Measurements from ENCODE around the gene MFSD6. TPM values are rescaled to one million over a fixed set of nuclear protein-coding genes. Genes with fewer than 3 reads are reported as not detected.
A peak's percentile ranks its signal among the peaks of the same experiment; 100 is the strongest.

Gene MFSD6
- total and polyA plus RNA-seq, 4 donors: 11.7 to 61.7 (median 37.4) TPM

DNA sequence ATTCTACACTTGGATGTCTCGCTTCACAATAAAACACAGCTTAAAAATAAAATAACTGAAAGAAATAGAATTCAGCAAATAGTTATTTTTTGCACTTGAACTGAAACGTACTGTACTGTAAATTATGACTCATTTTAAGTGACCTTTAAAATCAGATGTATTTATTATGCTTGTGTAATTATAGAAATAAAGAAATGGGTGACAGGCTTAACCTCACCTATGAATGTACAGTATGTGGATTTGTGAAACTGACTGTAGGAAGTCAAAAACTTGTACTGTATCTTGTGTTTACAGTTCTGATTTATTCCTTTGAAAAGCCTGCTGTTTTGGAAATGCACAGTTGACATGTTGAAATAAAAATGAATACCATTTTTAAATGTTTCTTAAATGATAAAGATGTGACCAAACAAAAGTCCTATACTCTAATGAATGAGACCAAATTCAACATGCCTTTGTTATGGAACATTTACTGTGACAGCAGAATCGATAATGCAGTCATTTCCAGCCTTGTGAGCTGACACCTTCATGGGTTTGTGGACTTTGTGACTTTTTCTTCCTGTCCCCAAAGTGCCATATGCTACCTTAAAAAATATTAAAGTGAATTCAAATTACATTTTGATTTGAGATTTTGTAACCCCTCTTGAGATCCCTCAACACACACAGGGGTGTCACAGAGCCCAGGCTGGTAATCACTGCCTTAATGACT is 93.7 kb downstream of the MFSD6 start:
- ATAC-seq (ENCODE audit: insufficient read depth, low FRiP score) (no peak), DNase-seq (no peak)
- Histone ChIP-seq H3K9ac (ENCODE audit: insufficient read depth in 1 of 2, low read length in 2 of 2) (no peak overlapping the region), H3K4me3 (no peak overlapping the region), H3K9me3 (ENCODE audit: control insufficient read depth in 4 of 4, insufficient read depth in 3 of 4, low read length in 3 of 4) (no peaks in the 10 kb centered on the region), H3K4me1 (ENCODE audit: control insufficient read depth in 5 of 5, insufficient read depth in 5 of 5, low read length in 5 of 5) (peaks cover 0 to 5% (median 0%) of the 10 kb centered on the region in 5 donors), H3K27me3 (ENCODE audit: control insufficient read depth in 3 of 3, insufficient read depth in 3 of 3, low read length in 2 of 3) (no peaks in the 10 kb centered on the region), H3K36me3 (ENCODE audit: control insufficient read depth in 4 of 4, insufficient read depth in 4 of 4, low read length in 4 of 4) (peaks cover 7 to 13% (median 10%) of the 10 kb centered on the region in 4 donors), H3K27ac (ENCODE audit: low read depth in 1 of 2, low read length in 1 of 2) (no peak overlapping the region)
- whole genome bisulfite sequencing, 2 donors: 66 to 79% methylated on average over 3 of the region's 3 CpGs
- no peak for TF ChIP-seq CTCF (IDR thresholded peaks at IDR 0.05; ENCODE audit: control extremely low read depth, extremely low read depth)

GRCh38 chr2:190503088-190503487 is 94.9 kb downstream of the MFSD6 start:
- Histone ChIP-seq H3K4me3 (no peak overlapping the region), H3K36me3 (ENCODE audit: control insufficient read depth in 4 of 4, insufficient read depth in 4 of 4, low read length in 4 of 4) (peaks cover 4 to 13% (median 10%) of the 10 kb centered on the region in 4 donors), H3K9me3 (ENCODE audit: control insufficient read depth in 4 of 4, insufficient read depth in 3 of 4, low read length in 3 of 4) (no peaks in the 10 kb centered on the region), H3K9ac (ENCODE audit: insufficient read depth in 1 of 2, low read length in 2 of 2) (no peak overlapping the region), H3K27me3 (ENCODE audit: control insufficient read depth in 3 of 3, insufficient read depth in 3 of 3, low read length in 2 of 3) (no peaks in the 10 kb centered on the region), H3K4me1 (ENCODE audit: control insufficient read depth in 5 of 5, insufficient read depth in 5 of 5, low read length in 5 of 5) (peaks cover 0 to 5% (median 0%) of the 10 kb centered on the region in 5 donors), H3K27ac (ENCODE audit: low read depth in 1 of 2, low read length in 1 of 2) (peak overlapping the region in 1 of 2 donors; percentile 20)
- DNase-seq (no peak), ATAC-seq (ENCODE audit: insufficient read depth, low FRiP score) (no peak)
- 71 to 79% methylated on average over 3 of the region's 3 CpGs for WGBS, 2 donors
- no peak for TF ChIP-seq CTCF (IDR thresholded peaks at IDR 0.05; ENCODE audit: control extremely low read depth, extremely low read depth)

DNA sequence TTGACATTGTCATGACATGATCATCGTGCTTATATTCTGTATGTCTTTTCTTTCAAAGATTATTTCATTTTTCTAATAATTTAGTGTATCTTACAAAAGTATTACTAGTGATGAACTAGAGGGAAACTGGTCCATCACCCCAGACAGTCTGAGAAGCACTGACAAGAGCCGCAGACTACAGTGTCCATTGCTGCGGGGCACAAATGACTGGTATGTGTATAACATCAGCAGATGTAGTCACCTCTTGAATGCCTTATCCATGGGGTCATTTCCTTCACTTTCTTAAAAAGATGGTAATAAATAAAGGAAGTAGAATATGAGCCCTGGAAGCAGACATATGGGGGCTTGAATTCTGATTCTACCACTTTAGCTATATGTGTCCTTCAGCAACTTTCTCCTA is 96.8 kb downstream of the MFSD6 start:
- DNase-seq: no peak
- WGBS, 2 donors: 96 to 98% methylated on average over 3 of the region's 3 CpGs
- ATAC-seq (ENCODE audit: insufficient read depth, low FRiP score): no peak
- Histone ChIP-seq H3K9me3 (ENCODE audit: control insufficient read depth in 4 of 4, insufficient read depth in 3 of 4, low read length in 3 of 4) (no peaks in the 10 kb centered on the region), H3K4me1 (ENCODE audit: control insufficient read depth in 5 of 5, insufficient read depth in 5 of 5, low read length in 5 of 5) (peaks cover 0 to 4% (median 0%) of the 10 kb centered on the region in 5 donors), H3K9ac (ENCODE audit: insufficient read depth in 1 of 2, low read length in 2 of 2) (no peak overlapping the region), H3K36me3 (ENCODE audit: control insufficient read depth in 4 of 4, insufficient read depth in 4 of 4, low read length in 4 of 4) (peaks cover 4 to 17% (median 13%) of the 10 kb centered on the region in 4 donors), H3K4me3 (no peak overlapping the region), H3K27ac (ENCODE audit: low read depth in 1 of 2, low read length in 1 of 2) (no peak overlapping the region), H3K27me3 (ENCODE audit: control insufficient read depth in 3 of 3, insufficient read depth in 3 of 3, low read length in 2 of 3) (no peaks in the 10 kb centered on the region)
- TF ChIP-seq CTCF (IDR thresholded peaks at IDR 0.05; ENCODE audit: control extremely low read depth, extremely low read depth): no peak

All from lung (tissue), 12 donors.